Measurements from ENCODE around the gene CHD9.

DNA sequence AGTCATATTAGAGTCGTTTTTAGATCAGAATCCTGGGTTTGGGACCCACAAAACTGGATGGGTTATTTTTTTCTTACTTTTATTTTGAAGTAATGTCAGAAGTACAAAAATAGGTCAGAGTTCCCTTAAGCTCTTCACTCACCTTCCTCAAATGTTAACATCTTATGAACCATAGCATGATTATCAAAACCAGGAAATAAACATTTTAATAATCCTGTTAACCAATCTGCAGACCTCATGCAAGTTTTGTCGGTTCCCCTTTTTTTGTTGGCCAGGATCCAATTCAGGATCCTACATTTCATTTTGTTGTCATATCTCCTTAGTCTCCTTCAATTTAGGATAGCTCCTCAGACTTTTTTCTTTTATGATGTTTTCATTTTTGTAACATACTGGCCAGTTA is 162.0 kb downstream of the CHD9 start:
- TF ChIP-seq, protein P1, sequence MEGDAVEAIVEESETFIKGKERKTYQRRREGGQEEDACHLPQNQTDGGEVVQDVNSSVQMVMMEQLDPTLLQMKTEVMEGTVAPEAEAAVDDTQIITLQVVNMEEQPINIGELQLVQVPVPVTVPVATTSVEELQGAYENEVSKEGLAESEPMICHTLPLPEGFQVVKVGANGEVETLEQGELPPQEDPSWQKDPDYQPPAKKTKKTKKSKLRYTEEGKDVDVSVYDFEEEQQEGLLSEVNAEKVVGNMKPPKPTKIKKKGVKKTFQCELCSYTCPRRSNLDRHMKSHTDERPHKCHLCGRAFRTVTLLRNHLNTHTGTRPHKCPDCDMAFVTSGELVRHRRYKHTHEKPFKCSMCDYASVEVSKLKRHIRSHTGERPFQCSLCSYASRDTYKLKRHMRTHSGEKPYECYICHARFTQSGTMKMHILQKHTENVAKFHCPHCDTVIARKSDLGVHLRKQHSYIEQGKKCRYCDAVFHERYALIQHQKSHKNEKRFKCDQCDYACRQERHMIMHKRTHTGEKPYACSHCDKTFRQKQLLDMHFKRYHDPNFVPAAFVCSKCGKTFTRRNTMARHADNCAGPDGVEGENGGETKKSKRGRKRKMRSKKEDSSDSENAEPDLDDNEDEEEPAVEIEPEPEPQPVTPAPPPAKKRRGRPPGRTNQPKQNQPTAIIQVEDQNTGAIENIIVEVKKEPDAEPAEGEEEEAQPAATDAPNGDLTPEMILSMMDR (IDR thresholded peaks at IDR 0.05; ENCODE audit: low read length): no peak
- TF ChIP-seq EZH2 (optimal IDR thresholded peaks at IDR 0.05; ENCODE audit: low read depth, low read length) (no peak), EZH2phosphoT487 (IDR thresholded peaks at IDR 0.05; ENCODE audit: low read length) (no peak)

All from MM.1S (cell line).